Right ventricle myocardium inferior (tissue), 1 donor: ENCODE results near the gene FBLN5. TPM values are rescaled to one million over a fixed set of nuclear protein-coding genes. Genes with fewer than 3 reads are reported as not detected.
"Not testable (repeated sequence)": the region's sequence is repeated elsewhere in the genome, so short reads cannot be mapped to it uniquely, and the experiment has no call there.

Source experiments
- ATAC-seq: fragments of 200-7000 bp; cut with Tn5 transposase; one replicate; pipeline ENCODE4 v1.9.1; 2020; ENCODE audit warnings: mild to moderate bottlenecking, moderate library complexity
- DNase-seq: peaks from one replicate; pipeline ENCODE4 v3.0.0; 2021; ENCODE audit errors: missing footprints
- intact Hi-C: fragments of 100-400 bp; cut with DNase I; formaldehyde crosslinking; loops from one replicate; pipeline ENCODE4 v1.11.0; 2022
- total RNA-seq: library from RNA; stranded (reverse); fragmentation: NEBNext Ultra II Directional; extraction: Animal tissue kit (Norgen Biotek cat#: 25700); gene quantifications from one replicate; pipeline ENCODE4 v1.2.1, GENCODE V29; 2021
- donor health status: DM: no; HTN: yes; CAD: no; lungs with severe emphysema.

FBLN5 gene
- total RNA-seq, 1 donor from 2014 or later: 85.3 TPM

GRCh38 chr14:91918186-91918883, 29.2 kb downstream of the FBLN5 start:
- intact Hi-C loops: loop anchor here (10.0 kb wide), 1 partner anchor 594 kb away; no protein-coding TSS in a partner anchor
- DNase-seq: no peak
- peak; percentile 47 for ATAC-seq

DNA sequence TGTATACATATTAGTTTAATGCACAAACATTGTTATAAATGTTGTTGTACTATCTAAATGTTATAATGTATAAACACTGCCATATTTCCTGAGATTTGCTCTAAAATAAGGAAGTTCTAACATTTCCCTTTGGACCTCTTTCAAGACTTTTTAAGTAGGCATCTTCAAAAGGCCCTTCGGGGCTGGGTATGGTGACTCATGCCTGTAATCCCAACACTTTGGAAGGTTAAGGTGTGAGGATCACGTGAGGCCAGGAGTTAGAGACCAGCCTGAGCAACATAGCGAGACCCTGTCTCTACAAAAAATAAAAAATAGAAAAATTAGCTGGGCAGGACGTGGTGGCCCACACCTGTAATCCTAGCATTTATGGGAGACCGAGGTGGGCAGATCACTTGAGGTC, 35.5 kb downstream of the FBLN5 start:
- intact Hi-C loops: loop anchor here (5.0 to 10.0 kb wide), 2 partner anchors 260 to 587 kb away; no protein-coding TSS in a partner anchor
- no peak for ATAC-seq

DNA sequence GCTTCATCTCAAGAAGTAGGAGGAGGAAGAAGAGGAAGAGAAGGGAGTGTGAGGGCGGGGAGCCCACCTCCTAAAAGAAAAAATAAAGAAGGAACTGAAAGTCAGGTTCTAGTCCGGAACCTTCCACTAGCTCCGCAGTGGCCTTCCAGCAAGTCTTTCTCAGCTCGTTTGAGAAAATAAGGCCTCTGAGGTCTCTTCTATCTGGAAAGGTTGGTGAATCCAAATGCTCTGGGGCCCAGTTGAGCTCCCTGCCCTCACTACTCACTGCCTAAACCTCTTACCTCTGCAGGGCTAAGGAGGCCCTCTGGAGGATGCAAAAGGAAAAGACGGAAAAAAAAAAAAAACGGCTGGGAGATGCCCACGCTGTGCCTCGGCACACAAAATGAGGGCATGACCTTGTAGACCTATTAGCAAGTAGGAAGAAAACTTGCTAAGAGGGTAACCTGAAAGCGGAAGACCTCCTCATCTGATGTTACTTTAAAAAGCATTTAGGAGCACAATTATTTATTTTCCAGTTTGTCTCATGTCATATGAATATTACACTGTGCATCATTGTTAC, 35.9 kb downstream of the FBLN5 start:
- intact Hi-C loops: loop anchor here (5.0 to 10.0 kb wide), 2 partner anchors 259 to 587 kb away; no protein-coding TSS in a partner anchor
- DNase-seq (no peak), ATAC-seq (peak; percentile 65)

More for the DNA sequence above, 35.5 kb downstream of the FBLN5 start:
- no peak for DNase-seq

GRCh38 chr14:91910196-91910595, 37.3 kb downstream of the FBLN5 start:
- ATAC-seq (no peak), DNase-seq (no peak)
- intact Hi-C loops: loop anchor here (5.0 to 10.0 kb wide), 2 partner anchors 258 to 585 kb away; no protein-coding TSS in a partner anchor

DNA sequence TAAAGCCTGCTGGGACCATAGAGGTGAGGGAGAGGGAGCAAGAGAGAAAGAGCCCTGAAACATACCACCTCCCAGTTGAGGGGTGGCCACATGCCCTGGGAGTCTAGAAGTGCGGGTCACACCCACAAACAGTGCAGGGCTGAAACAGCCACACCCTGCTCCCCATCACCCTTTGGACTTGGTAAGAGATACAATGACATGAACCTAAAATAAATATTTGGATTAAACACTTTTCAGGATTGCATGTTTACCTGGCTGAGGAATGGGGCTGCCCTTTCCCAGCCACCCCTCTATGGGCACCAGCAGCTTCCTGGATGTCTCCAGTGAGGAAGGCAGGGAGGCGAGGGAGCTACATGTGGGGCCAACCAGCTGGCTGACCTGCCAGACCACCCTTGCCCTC, 41.1 kb downstream of the FBLN5 start:
- intact Hi-C loops: no loop called here
- no peak for DNase-seq
- no peak for ATAC-seq

GRCh38 chr14:91904956-91905645, 42.4 kb downstream of the FBLN5 start:
- ATAC-seq: no peak
- intact Hi-C loops: no loop called here
- DNase-seq: no peak

DNA sequence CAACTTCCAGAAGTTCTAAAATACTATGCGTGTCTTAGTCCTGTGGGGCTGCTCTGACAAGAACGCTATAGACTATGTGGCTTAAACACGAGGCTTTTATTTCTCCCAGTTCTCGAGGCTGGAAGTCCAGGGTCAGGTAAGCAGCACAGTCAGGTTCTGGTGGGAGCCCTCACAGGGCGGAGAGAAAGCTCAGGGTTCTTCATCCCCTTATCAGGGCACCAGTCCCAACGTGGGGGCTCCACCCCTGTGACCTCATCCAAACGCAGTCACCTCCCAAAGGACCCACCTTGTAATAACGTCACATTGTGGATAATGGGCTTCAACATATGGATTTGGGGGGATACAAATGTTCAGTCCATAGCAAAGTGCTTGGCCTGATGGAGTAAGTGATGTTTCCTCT, 43.0 kb downstream of the FBLN5 start:
- intact Hi-C loops: no loop called here
- DNase-seq (no peak), ATAC-seq (no peak)

- ATAC-seq: peak; percentile 71
- DNase-seq: no peak
- intact Hi-C loops: no loop called here
These were observed 44.4 kb downstream of the FBLN5 start for GRCh38 chr14:91903070-91903469.

DNA sequence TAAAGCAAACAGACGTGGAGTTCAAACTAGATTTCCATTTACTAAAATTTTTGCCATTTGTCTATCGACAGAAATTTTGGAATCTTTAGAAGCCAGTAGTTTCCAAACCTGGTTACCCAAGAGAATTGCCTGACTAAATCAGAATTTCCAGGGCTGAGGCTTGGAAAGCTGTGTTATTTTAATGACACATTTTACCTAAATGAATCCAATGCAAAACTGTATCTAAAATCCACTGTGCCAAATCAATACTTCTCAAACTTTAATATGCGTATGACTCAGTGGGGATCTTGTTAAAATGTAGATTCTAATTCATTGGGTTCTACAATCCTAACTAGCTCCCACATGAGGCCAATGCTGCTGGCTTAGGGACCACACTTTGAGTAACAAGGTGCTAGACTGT, 45.2 kb downstream of the FBLN5 start:
- ATAC-seq (no peak), DNase-seq (no peak)
- intact Hi-C loops: no loop called here

DNA sequence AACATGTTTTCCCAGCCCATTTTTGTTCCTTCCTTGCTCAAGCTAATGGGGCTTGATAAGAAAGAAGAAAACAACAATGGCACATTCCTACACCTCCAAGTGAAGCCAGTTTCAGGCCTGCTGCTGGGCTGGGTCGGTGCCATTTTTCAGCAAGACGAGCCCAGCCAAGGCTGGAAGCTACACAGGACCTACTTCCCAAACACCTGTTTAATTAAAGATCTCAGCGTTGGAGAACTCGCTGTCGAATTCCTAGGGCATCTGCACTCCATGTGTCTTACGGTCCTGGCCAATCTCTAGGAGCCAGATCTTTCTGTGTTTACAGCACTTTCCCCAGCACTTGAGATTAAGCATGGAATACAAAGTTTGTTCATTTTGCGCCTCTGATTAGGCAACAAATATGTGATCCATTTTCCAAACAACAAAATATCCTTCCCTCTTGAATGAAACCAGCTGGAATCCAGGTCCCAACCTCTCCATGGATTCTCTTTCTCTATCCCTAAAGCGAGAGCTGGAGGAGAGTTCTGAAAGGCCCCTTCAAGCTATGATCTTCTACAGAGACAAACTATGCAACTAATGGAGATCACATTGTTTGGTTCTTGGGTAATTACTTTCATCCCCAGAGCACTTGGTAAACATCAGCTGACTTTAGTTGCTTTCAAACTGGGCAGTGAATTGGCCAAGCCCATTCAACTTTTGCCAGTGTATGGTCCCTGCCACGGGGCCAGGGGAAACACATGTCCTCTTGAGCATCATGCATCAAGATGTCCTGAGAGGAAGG, 45.9 kb downstream of the FBLN5 start:
- DNase-seq (no peak), ATAC-seq (peak; percentile 76)
- intact Hi-C loops: no loop called here

DNA sequence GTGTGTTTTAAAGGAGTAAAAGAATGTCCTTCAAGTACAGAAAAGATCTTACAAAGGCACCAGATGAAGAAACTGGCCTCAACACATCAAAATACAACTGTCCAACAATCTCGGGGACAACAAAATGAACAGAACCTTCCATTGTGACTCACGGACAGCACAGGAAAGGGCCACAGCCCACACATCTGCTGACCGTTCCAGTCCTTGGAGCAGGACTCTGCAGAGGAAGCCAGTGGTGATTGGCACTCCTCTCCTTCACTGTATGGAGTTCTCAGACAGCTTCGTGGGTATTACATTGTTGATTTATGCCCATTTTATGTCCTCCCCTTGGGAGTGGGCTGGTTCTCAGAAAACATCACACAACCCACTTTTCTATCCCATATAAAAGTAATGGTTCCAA, 47.7 kb downstream of the FBLN5 start:
- ATAC-seq: no peak
- intact Hi-C loops: no loop called here
- DNase-seq: no peak

- no peak for DNase-seq
- intact Hi-C loops: no loop called here
- ATAC-seq: no peak
These were observed 48.3 kb downstream of the FBLN5 start for GRCh38 chr14:91899213-91899612.

- ATAC-seq (no peak), DNase-seq (no peak)
- intact Hi-C loops: no loop called here
These were observed 49.1 kb downstream of the FBLN5 start for GRCh38 chr14:91898372-91898771.

GRCh38 chr14:91897716-91898115, 49.8 kb downstream of the FBLN5 start:
- DNase-seq, intact Hi-C loops, ATAC-seq: not testable (repeated sequence)

DNA sequence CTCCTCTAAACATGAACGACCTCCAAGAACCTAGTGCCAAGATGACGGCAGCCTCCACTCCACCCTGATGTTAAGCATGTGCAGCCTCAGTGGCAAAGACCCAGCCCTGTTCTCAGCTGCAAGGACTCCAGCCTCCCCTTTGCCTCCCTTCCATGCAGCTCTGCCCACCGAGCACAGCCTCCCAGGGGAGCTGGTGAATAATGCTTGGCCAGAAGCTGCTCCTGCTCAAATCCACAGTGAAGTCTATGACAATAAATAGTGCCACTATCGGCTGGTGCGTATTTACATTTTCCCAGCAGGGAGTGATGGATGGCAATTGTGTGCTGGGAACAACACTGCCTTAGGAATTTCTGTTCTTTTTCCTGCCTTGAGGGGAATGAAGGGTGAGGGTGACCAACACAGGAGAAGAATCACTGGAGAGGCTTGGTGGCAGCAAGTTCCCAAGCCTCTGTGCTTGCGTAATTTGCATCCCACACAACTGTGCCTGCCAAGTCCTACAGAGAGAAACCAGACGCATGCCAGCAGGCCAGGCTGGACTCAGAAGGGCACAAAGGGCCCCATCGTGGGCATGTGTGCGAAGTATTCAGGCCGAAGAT, 50.3 kb downstream of the FBLN5 start:
- ATAC-seq: peak; percentile 54
- intact Hi-C loops: no loop called here
- no peak for DNase-seq

GRCh38 chr14:91896419-91896818, 51.1 kb downstream of the FBLN5 start:
- intact Hi-C loops: no loop called here
- no peak for DNase-seq
- ATAC-seq: no peak

- intact Hi-C loops: no loop called here
- ATAC-seq (no peak), DNase-seq (no peak)
These were observed 53.8 kb downstream of the FBLN5 start for GRCh38 chr14:91893669-91894068.

DNA sequence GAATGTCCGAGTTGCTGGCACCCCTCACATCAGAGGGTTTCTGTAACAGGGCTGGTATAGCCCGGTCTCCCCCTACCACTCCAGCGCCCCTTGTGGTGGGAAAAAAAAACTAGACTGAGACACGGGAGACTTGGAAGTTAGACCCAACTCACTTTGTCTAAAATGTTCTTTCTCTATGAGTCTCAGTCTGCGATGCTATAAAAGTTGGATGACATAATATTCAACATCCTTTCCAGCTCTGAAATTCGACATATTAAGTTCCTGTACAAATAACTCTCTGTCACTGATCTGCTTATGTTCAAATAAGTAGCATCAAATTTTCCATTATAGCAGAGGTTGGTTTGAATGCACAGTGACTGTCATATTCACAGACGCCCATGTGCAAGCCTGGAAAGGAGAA, 54.5 kb downstream of the FBLN5 start:
- intact Hi-C loops: no loop called here
- DNase-seq (no peak), ATAC-seq (no peak)

- DNase-seq (no peak), ATAC-seq (no peak)
- intact Hi-C loops: no loop called here
These were observed 55.7 kb downstream of the FBLN5 start for GRCh38 chr14:91891721-91892220.
